ENCODE measurements around the gene EIF2AK2.

EIF2AK2 gene

GRCh38 chr2:37105150-37105549 lies 51.6 kb downstream of the EIF2AK2 start (continued):
- TF ChIP-seq RARB (CRISPR knock-in tag; IDR thresholded peaks at IDR 0.05) = no peak
- no peak for TF ChIP-seq ISL1 (CRISPR knock-in tag; IDR thresholded peaks at IDR 0.05)
- no peak for TF ChIP-seq ESRRG (CRISPR knock-in tag; IDR thresholded peaks at IDR 0.05)
- no peak for TF ChIP-seq ZNF565 (CRISPR knock-in tag; conservative IDR thresholded peaks at IDR 0.05; ENCODE audit: low read depth)
- TF ChIP-seq ZNF8 (CRISPR knock-in tag; IDR thresholded peaks at IDR 0.05) = no peak
- TF ChIP-seq PPARA (CRISPR knock-in tag; IDR thresholded peaks at IDR 0.05; ENCODE audit: borderline replicate concordance) = no peak
- TF ChIP-seq TCF4 (CRISPR knock-in tag; IDR thresholded peaks at IDR 0.05; ENCODE audit: borderline replicate concordance) = no peak
- TF ChIP-seq ZFP3 (CRISPR knock-in tag; IDR thresholded peaks at IDR 0.05) = no peak
- TF ChIP-seq ZFP30 (CRISPR knock-in tag; IDR thresholded peaks at IDR 0.05) = no peak
- no peak for TF ChIP-seq TOX (CRISPR knock-in tag; IDR thresholded peaks at IDR 0.05; ENCODE audit: borderline replicate concordance)

GRCh38 chr2:37104178-37104577 lies 52.6 kb downstream of the EIF2AK2 start:
- ATAC-seq = no peak
- TF ChIP-seq POU6F1 (CRISPR knock-in tag; IDR thresholded peaks at IDR 0.05; ENCODE audit: borderline replicate concordance, low read depth) = no peak
- no peak for TF ChIP-seq ZFP30 (CRISPR knock-in tag; IDR thresholded peaks at IDR 0.05)
- TF ChIP-seq ZFP3 (CRISPR knock-in tag; IDR thresholded peaks at IDR 0.05) = no peak
- TF ChIP-seq PATZ1 (CRISPR knock-in tag; IDR thresholded peaks at IDR 0.05; ENCODE audit: borderline replicate concordance) = no peak
- TF ChIP-seq ZC3H10 (CRISPR knock-in tag; IDR thresholded peaks at IDR 0.05) = no peak
- TF ChIP-seq ESRRG (CRISPR knock-in tag; IDR thresholded peaks at IDR 0.05) = no peak
- TF ChIP-seq TCF4 (CRISPR knock-in tag; IDR thresholded peaks at IDR 0.05; ENCODE audit: borderline replicate concordance) = no peak
- no peak for TF ChIP-seq ISL1 (CRISPR knock-in tag; IDR thresholded peaks at IDR 0.05)
- TF ChIP-seq SNAI2 (CRISPR knock-in tag; IDR thresholded peaks at IDR 0.05) = no peak

GRCh38 chr2:37102588-37102987 lies 54.2 kb downstream of the EIF2AK2 start:
- TF ChIP-seq GLIS3 (CRISPR knock-in tag; IDR thresholded peaks at IDR 0.05) = no peak
- no peak for TF ChIP-seq CREB5 (CRISPR knock-in tag; IDR thresholded peaks at IDR 0.05; ENCODE audit: low read depth)
- no peak for TF ChIP-seq ZFP30 (CRISPR knock-in tag; IDR thresholded peaks at IDR 0.05)
- no peak for TF ChIP-seq TOX (CRISPR knock-in tag; IDR thresholded peaks at IDR 0.05; ENCODE audit: borderline replicate concordance)
- no peak for TF ChIP-seq ZNF565 (CRISPR knock-in tag; conservative IDR thresholded peaks at IDR 0.05; ENCODE audit: low read depth)
- no peak for TF ChIP-seq BACH2 (CRISPR knock-in tag; IDR thresholded peaks at IDR 0.05; ENCODE audit: borderline replicate concordance)
- no peak for TF ChIP-seq OSR1 (CRISPR knock-in tag; IDR thresholded peaks at IDR 0.05)
- TF ChIP-seq CSRNP3 (CRISPR knock-in tag; IDR thresholded peaks at IDR 0.05) = no peak
- no peak for ATAC-seq

GRCh38 chr2:37100054-37100453 lies 56.7 kb downstream of the EIF2AK2 start:
- TF ChIP-seq POU6F1 (CRISPR knock-in tag; IDR thresholded peaks at IDR 0.05; ENCODE audit: borderline replicate concordance, low read depth) (no peak), CREB5 (CRISPR knock-in tag; IDR thresholded peaks at IDR 0.05; ENCODE audit: low read depth) (no peak), TOX (CRISPR knock-in tag; IDR thresholded peaks at IDR 0.05; ENCODE audit: borderline replicate concordance) (no peak), TSHZ2 (CRISPR knock-in tag; IDR thresholded peaks at IDR 0.05) (no peak), ZNF565 (CRISPR knock-in tag; conservative IDR thresholded peaks at IDR 0.05; ENCODE audit: low read depth) (no peak), ISL1 (CRISPR knock-in tag; IDR thresholded peaks at IDR 0.05) (no peak), ZNF70 (CRISPR knock-in tag; IDR thresholded peaks at IDR 0.05) (no peak), ARNTL (CRISPR knock-in tag; IDR thresholded peaks at IDR 0.05; ENCODE audit: borderline replicate concordance, low read depth) (no peak), CSDC2 (CRISPR knock-in tag; IDR thresholded peaks at IDR 0.05) (no peak)
- no peak for ATAC-seq
